GM12891 (cell line): ENCODE results near the gene SLC6A19.

ENCODE experiments used
- POLR2A ChIP-seq: IDR thresholded peaks from 2 replicates; pipeline ENCODE4 v1.6.1; 2011; ENCODE audit warnings: low read depth, low read length, control low read depth
- POLR2AphosphoS5 ChIP-seq: IDR thresholded peaks from 2 replicates; pipeline ENCODE4 v1.6.1; 2011; ENCODE audit warnings: low read depth, low read length, control low read depth
- POU2F2 ChIP-seq: IDR thresholded peaks from 2 replicates; pipeline ENCODE4 v1.6.1; 2011; ENCODE audit warnings: low read depth, mild to moderate bottlenecking, control low read depth, low read length, moderate library complexity
- SPI1 ChIP-seq: IDR thresholded peaks from 2 replicates; pipeline ENCODE4 v1.6.1; 2011; ENCODE audit warnings: low read depth, low read length, control low read depth
- TAF1 ChIP-seq: IDR thresholded peaks from 2 replicates; pipeline ENCODE4 v1.6.1; 2011; ENCODE audit warnings: low read depth, low read length, control low read depth

- no peak for TF ChIP-seq TAF1
- no peak for TF ChIP-seq POLR2A
- TF ChIP-seq POLR2AphosphoS5, result no peak
- TF ChIP-seq SPI1, result no peak
- no peak for TF ChIP-seq POU2F2
These were observed 16.9 kb upstream of the SLC6A19 start for GRCh38 chr5:1184481-1184880.
